Neuronal stem cell (in vitro differentiated cells): Measurements from ENCODE around the gene HOXC9.

Experiments used
- DNase-seq: peaks from one replicate; pipeline ENCODE4 v3.0.0-alpha.2; 2013; ENCODE audit warnings: low spot score
- H2AFZ ChIP-seq: one replicate; pipeline ENCODE4 v1.6.1; 2013; ENCODE audit warnings: mild to moderate bottlenecking, low read length, inconsistent platforms
- H2AK5ac ChIP-seq: 2 replicates; pipeline ENCODE4 v1.6.1; 2013; ENCODE audit warnings: low read depth, mild to moderate bottlenecking, inconsistent platforms, low read length, moderate library complexity, mixed read lengths
- H2BK120ac ChIP-seq: 2 replicates; pipeline ENCODE4 v1.6.1; 2013; ENCODE audit warnings: low read depth, mild to moderate bottlenecking, inconsistent platforms, low read length, moderate library complexity, mixed read lengths
- H2BK12ac ChIP-seq: one replicate; pipeline ENCODE4 v1.6.1; 2013; ENCODE audit warnings: low read length, inconsistent platforms
- H2BK15ac ChIP-seq: 2 replicates; pipeline ENCODE4 v1.6.1; 2013; ENCODE audit warnings: mild to moderate bottlenecking, low read length, inconsistent platforms, mixed read lengths
- H2BK5ac ChIP-seq: one replicate; pipeline ENCODE4 v1.6.1; 2013; ENCODE audit warnings: inconsistent platforms, mild to moderate bottlenecking, low read length, moderate library complexity
- H3K14ac ChIP-seq: one replicate; pipeline ENCODE4 v1.6.1; 2013; ENCODE audit warnings: low read length, inconsistent platforms
- H3K18ac ChIP-seq: 2 replicates; pipeline ENCODE4 v1.6.1; 2013; ENCODE audit warnings: low read length, inconsistent platforms
- H3K23ac ChIP-seq: 2 replicates; pipeline ENCODE4 v1.6.1; 2013; ENCODE audit warnings: low read depth, mild to moderate bottlenecking, mixed read lengths, low read length, inconsistent platforms; ENCODE audit not compliant: poor library complexity
- H3K27ac ChIP-seq: replicated peaks from 3 replicates; pipeline ENCODE4 v1.5.1; 2013; ENCODE audit warnings: low read length, inconsistent platforms
- H3K27me3 ChIP-seq, 3 experiments: 2 replicates each; pipeline ENCODE4 v1.6.1; 2013; ENCODE audit warnings: low read length in 3 of 3, mild to moderate bottlenecking in 2 of 3, inconsistent platforms in 1 of 3, low read depth in 1 of 3, mixed read lengths in 1 of 3, moderate library complexity in 1 of 3; ENCODE audit not compliant: control insufficient read depth in 3 of 3, insufficient read depth in 3 of 3
- H3K36me3 ChIP-seq, 2 donors: replicated peaks in 1 of 2; 2 replicates each; pipeline ENCODE4 v1.6.1; 2013; ENCODE audit warnings: low read length in 2 of 2; ENCODE audit not compliant: control insufficient read depth in 2 of 2, insufficient read depth in 2 of 2
- H3K4ac ChIP-seq: 2 replicates; pipeline ENCODE4 v1.6.1; 2013; ENCODE audit warnings: inconsistent platforms, mild to moderate bottlenecking, low read length, moderate library complexity
- H3K4me1 ChIP-seq, 2 donors: 1 replicate in 1 of 2; 2 replicates in 1 of 2; pipeline ENCODE4 v1.6.1; 2013; ENCODE audit warnings: low read length in 2 of 2, low read depth in 1 of 2; ENCODE audit not compliant: control insufficient read depth in 2 of 2, insufficient read depth in 1 of 2
- H3K4me2 ChIP-seq: one replicate; pipeline ENCODE4 v1.6.1; 2013; ENCODE audit warnings: mild to moderate bottlenecking, low read length, inconsistent platforms; ENCODE audit not compliant: insufficient read depth, poor library complexity, severe bottlenecking
- H3K4me3 ChIP-seq, 2 donors: 2 replicates each; pipeline ENCODE4 v1.5.1; 2013; ENCODE audit warnings: low read length in 2 of 2, mild to moderate bottlenecking in 2 of 2, inconsistent platforms in 1 of 2, moderate library complexity in 1 of 2
- H3K79me1 ChIP-seq: one replicate; pipeline ENCODE4 v1.6.1; 2013; ENCODE audit warnings: low read depth, mild to moderate bottlenecking, inconsistent platforms, low read length, moderate library complexity
- H3K9ac ChIP-seq: one replicate; pipeline ENCODE4 v1.6.1; 2013; ENCODE audit warnings: mild to moderate bottlenecking, low read depth, low read length, inconsistent platforms; ENCODE audit not compliant: poor library complexity
- H3K9me3 ChIP-seq, 2 donors: replicated peaks in 1 of 2; 2 replicates each; pipeline versions ENCODE3 to v1.6.1; 2013; ENCODE audit warnings: low read length in 2 of 2, mild to moderate bottlenecking in 2 of 2, inconsistent platforms in 1 of 2, low read depth in 1 of 2, mixed read lengths in 1 of 2, moderate library complexity in 1 of 2; ENCODE audit not compliant: control insufficient read depth in 2 of 2, insufficient read depth in 1 of 2
- H4K8ac ChIP-seq: one replicate; pipeline ENCODE4 v1.6.1; 2013; ENCODE audit warnings: low read depth, mild to moderate bottlenecking, inconsistent platforms, low read length, moderate library complexity
- H4K91ac ChIP-seq: one replicate; pipeline ENCODE4 v1.6.1; 2013; ENCODE audit warnings: low read length, low read depth, mild to moderate bottlenecking, inconsistent platforms; ENCODE audit not compliant: poor library complexity
- WGBS, 2 donors: extraction: QIAGEN DNeasy Blood & Tissue Kit; methylation state at CpG; one replicate each; pipeline ENCODE4 v1.1.7; 2013; ENCODE audit warnings: missing lambda C conversion rate in 2 of 2, mixed read lengths in 1 of 2; ENCODE audit not compliant: insufficient read length in 2 of 2, insufficient replicate concordance in 1 of 2; ENCODE audit errors: extremely low coverage in 2 of 2; 5-methylcytosine and 5-hydroxymethylcytosine counted together

The HOXC9 gene

DNA sequence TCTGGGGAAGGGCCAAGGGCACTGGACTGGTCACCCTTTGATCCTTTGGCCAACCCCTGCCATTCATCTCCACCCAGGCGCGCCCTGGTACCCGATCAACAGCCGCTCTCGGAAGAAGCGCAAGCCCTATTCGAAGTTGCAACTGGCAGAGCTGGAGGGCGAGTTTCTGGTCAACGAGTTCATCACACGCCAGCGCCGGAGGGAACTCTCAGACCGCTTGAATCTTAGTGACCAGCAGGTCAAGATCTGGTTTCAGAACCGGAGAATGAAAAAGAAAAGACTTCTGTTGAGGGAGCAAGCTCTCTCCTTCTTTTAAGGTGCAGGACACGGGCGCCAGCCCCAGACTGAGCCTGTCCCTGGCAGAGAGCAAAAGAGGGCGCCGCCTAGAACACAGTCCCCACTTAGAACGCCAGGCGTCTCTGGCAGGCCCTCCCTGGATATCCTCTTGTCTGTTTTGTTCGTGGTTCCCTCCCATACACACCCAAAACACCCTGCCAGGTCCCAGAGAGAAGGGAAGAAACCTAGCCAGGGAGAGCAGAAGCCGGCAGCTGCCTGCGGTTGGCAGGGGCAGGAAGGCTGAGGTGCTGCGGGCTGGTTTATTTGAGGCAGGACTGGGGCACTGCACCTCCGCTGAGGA is 43.6 kb upstream of the HOXC9 start:
- Histone ChIP-seq H2AK5ac (no peak overlapping the region), H2BK15ac (no peak overlapping the region), H3K23ac (no peak overlapping the region), H3K4me2 (no peak overlapping the region), H3K4me3 (no peak overlapping the region), H3K36me3 (no peaks in the 10 kb centered on the region), H2AFZ (no peak overlapping the region), H2BK12ac (no peak overlapping the region), H3K4me1 (no peaks in the 10 kb centered on the region), H4K8ac (no peak overlapping the region), H3K14ac (no peak overlapping the region), H3K9me3 (peaks cover 0 to 15% of the 10 kb centered on the region in 2 donors), H3K18ac (no peak overlapping the region), H3K4ac (no peak overlapping the region), H3K27me3 (peaks cover 85 to 100% (median 98%) of the 10 kb centered on the region in 3 experiments), H2BK5ac (no peak overlapping the region), H4K91ac (no peak overlapping the region), H3K9ac (no peak overlapping the region), H3K27ac (no peak overlapping the region), H3K79me1 (peaks cover 3% of the 10 kb centered on the region), H2BK120ac (no peak overlapping the region)
- no CpG with 5 or more reads among the region's 25 CpGs for WGBS, 2 donors
- no peak for DNase-seq

DNA sequence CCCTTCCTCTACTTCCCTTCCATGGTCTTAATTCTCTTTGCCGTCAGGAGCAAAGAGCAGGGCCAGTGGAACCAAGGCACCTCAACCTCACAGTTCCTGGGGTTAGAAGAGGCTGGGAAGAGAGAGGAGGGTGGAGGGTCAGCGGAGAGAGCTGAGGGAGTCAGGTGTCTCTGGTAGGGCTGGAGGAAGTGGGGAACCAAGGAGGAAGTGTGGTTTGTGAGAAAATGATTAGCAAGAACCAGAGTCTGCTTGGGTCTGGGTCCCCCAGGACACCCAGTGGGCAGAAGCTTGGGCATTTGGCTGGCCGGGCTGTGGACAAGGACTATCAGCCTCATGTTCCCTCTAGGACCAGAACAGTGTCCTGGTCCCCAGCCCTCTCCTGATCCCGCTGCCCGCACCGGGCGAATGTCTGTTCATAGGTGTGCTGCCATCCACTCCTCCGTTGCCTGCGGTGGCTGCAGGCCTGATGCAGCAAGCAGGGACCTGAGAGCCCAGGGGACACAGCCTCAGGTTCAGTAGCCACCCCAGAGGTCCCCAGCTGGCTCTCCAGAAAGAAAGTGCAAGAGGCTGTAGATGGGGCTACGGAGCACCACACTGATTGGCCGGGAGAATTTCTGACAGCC is 42.9 kb upstream of the HOXC9 start:
- no peak for DNase-seq
- Histone ChIP-seq H3K9me3 (peaks cover 0 to 14% of the 10 kb centered on the region in 2 donors), H3K36me3 (no peaks in the 10 kb centered on the region), H3K4me2 (no peak overlapping the region), H3K79me1 (peaks cover 3% of the 10 kb centered on the region), H3K14ac (no peak overlapping the region), H4K91ac (no peak overlapping the region), H2BK5ac (no peak overlapping the region), H3K4me1 (no peaks in the 10 kb centered on the region), H3K27me3 (peaks cover 81 to 100% (median 98%) of the 10 kb centered on the region in 3 experiments), H3K4ac (no peak overlapping the region), H2BK15ac (no peak overlapping the region), H4K8ac (no peak overlapping the region), H2BK12ac (no peak overlapping the region), H3K18ac (no peak overlapping the region), H3K23ac (no peak overlapping the region), H2BK120ac (no peak overlapping the region), H2AFZ (no peak overlapping the region), H3K4me3 (no peak overlapping the region), H3K9ac (no peak overlapping the region), H2AK5ac (no peak overlapping the region), H3K27ac (no peak overlapping the region)
- WGBS, 2 donors = no CpG with 5 or more reads among the region's 11 CpGs

DNA sequence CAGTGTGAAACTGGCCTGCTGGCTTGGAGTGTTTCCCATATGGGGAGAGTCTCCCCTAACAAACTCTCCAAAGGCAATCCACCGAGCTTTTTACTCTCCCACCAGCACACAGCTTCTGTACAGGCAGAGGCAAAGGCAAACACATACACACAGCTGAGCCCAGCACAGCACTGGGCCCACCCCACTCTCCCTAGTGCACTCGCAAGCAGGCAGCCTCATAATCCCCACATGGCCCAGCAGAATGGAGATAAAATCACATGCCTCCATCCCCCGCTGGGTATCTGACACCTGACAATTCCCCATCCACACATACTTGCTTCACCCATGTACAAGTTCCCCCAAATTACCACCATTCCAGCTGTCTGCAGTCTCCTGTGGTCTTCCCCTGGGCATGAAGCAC is 41.8 kb upstream of the HOXC9 start:
- Histone ChIP-seq H4K8ac (no peak overlapping the region), H4K91ac (no peak overlapping the region), H3K18ac (no peak overlapping the region), H2AFZ (no peak overlapping the region), H3K79me1 (no peaks in the 10 kb centered on the region), H3K14ac (no peak overlapping the region), H3K4ac (no peak overlapping the region), H3K27me3 (peaks cover 74 to 100% (median 97%) of the 10 kb centered on the region in 3 experiments), H3K9me3 (peaks cover 0 to 14% of the 10 kb centered on the region in 2 donors), H3K36me3 (no peaks in the 10 kb centered on the region), H3K4me2 (no peak overlapping the region), H3K27ac (no peak overlapping the region), H2BK120ac (no peak overlapping the region), H2BK5ac (no peak overlapping the region), H3K4me1 (no peaks in the 10 kb centered on the region), H3K9ac (no peak overlapping the region), H2AK5ac (no peak overlapping the region), H2BK15ac (no peak overlapping the region), H2BK12ac (no peak overlapping the region), H3K4me3 (peak overlapping the region in 1 of 2 donors; percentile 29), H3K23ac (no peak overlapping the region)
- DNase-seq = no peak
- WGBS, 2 donors = no CpG with 5 or more reads among the region's 3 CpGs

DNA sequence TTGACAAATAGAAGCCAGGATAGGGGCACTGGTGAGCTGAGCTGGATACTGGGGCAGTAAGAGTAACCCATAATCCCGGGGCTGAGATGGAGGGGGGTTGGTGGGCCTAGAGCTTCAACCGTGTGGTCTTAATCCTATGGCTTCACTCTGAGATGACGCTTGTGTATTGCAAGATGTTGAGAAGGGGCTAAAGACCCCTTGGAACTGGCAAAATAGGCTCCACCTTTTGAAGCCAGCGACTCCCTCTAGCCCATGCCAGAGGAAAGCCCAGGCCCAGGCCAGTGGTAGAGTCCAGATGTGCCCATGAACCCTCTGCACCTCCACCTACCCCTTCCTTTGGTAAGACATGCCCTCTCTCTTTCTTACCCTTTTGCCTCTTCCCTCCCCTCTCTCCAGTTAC is 40.6 kb upstream of the HOXC9 start:
- no peak overlapping the region for H2AK5ac ChIP-seq
- no CpG with 5 or more reads among the region's 4 CpGs for WGBS, 2 donors
- H3K27me3 ChIP-seq = peaks cover 75 to 100% (median 97%) of the 10 kb centered on the region in 3 experiments
- H3K36me3 ChIP-seq = no peaks in the 10 kb centered on the region
- no peak overlapping the region for H3K18ac ChIP-seq
- H3K4me2 ChIP-seq = no peak overlapping the region
- H3K9ac ChIP-seq = no peak overlapping the region
- H3K14ac ChIP-seq = no peak overlapping the region
- no peaks in the 10 kb centered on the region for H3K79me1 ChIP-seq
- DNase-seq = no peak
- H2AFZ ChIP-seq = no peak overlapping the region
- no peak overlapping the region for H3K4me3 ChIP-seq
- H4K8ac ChIP-seq = no peak overlapping the region
- no peak overlapping the region for H3K4ac ChIP-seq
- no peak overlapping the region for H4K91ac ChIP-seq
- no peak overlapping the region for H2BK12ac ChIP-seq
- H3K9me3 ChIP-seq = peaks cover 0 to 15% of the 10 kb centered on the region in 2 donors
- no peak overlapping the region for H3K27ac ChIP-seq
- no peak overlapping the region for H3K23ac ChIP-seq
- no peak overlapping the region for H2BK5ac ChIP-seq
- no peak overlapping the region for H2BK120ac ChIP-seq
- H2BK15ac ChIP-seq = no peak overlapping the region
- no peaks in the 10 kb centered on the region for H3K4me1 ChIP-seq
